Measurements from ENCODE around the gene C1D.
"Not testable (repeated sequence)": the region's sequence is repeated elsewhere in the genome, so short reads cannot be mapped to it uniquely, and the experiment has no call there.

C1D gene, protein sequence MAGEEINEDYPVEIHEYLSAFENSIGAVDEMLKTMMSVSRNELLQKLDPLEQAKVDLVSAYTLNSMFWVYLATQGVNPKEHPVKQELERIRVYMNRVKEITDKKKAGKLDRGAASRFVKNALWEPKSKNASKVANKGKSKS

DNA sequence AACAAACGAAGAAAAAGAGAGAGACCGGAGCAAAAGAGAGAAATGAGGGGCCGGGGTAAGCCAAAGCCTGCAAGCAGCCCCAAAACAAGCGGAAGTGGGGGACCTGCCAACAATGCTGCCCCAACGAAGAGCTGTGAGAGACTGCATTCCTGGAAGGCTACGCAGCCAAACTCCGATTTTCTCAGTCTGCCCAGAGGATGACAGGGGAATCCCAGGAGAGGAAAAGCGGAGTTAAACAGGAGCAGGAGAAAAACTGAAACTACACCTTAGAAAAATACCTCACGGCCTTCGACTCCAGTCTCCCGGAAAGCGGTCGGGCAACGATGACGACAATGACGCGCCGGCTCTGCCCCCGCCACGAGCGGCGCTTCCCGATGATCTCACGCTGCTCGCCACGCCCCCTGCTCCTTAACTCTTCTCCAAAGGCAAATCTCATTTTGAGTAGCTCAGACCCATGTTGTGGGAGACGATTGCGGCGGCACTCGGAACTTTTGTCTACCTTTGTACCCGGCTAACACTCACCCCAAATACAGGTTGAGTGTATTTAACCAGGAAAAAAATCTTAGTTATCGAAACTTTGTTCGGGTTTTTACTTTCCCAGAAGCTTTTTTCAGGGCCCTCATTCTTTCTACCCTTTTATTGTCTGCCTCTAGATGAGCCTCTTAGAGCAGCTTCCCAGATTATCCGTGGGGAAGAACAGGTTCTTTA, at the start of gene C1D:
Gene C1D (minus strand): TSS at position 325 of the 708 bp plus-strand sequence. CDS start 15,694 bp downstream, outside the sequence.
- peak; percentile 92 for DNase-seq

DNA sequence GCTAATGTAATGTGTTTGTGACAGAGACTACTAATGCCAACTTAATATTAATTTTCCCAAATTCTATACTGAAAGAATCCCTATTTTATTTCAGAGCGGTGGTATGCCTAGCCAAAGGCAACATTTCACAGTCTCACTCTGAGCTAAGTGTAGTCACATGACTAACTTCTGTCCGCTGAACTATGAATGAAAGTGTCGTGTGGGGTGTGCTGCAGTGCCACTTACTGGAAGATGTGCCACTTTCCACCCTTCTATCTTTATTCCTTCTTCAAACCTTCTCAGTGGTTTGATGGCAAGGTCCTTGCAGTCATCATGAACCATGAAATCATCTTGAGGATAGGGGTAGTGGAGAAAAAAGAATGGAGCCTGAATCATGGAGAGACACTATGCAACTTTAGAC, 47.3 kb upstream of the C1D start:
- no peak for DNase-seq

DNA sequence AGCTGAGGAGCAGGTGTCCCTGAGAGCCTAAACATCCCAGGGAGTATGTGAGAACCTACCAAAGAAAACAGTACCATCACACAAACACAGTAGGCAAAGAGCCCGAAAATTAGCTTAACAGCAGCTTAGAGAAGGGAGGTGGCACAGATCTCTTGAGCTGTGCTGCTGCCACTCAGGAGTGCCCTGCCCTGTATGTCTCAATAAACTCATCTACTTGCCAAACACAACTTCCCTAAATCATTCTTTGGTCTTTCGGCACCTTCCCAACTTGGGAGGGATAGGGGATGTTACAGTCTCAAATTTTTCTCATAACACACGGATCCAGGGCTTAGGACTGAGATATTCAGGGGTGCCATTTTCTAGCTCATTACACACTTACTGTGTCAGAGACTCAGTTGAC, 45.3 kb upstream of the C1D start:
- DNase-seq: no peak

DNA sequence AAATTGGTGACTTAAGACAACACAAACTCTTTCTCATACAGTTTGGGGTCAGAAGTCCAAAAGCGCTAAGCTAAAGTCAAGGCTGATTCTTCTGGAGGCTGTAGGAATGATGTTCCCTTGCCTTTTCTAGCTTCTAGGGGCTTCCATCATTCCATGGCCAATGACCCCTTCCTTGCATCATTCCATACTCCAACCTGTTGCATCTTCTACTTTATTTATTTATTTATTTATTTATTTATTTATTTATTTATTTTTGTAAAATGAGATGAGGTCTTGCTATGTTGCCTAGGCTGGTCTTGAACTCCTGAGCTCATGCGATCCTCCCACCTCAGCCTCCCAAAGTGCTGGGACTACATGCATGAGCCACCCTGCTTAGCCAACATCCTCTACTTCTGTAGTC, 44.7 kb upstream of the C1D start:
- DNase-seq: no peak

DNA sequence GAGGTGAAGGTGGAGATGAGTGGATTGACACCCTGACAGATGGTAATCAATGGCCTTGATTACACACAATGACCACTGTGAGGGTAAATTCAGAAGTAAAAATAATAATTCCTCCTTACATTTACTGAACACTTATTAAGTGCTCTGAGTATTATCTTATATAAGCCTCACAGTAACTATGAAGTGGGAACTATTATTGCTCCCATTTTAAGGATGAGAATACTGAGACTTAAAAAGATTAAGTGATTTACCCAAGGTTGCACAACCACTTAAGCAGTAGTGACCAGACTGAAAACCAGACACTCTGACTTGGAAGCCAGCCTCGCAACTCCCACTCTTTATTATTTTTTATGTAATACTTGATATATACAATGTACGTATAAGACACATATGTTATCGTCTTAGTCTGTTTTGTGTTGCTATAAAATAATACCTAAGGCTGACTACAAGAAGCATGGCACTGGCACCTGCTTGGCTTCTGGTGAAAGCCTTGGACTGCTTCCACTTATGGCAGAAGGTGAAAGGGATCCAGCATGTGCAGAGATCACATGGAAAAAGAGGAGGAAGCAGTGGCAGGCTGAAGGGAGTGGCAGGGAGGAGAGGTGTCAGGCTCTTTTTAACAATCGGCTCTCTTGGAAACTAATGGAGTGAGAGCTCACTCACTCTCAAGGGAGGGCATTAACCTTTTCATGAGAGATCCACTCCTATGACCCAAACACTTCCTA, 41.5 kb upstream of the C1D start:
- DNase-seq: no peak

DNA sequence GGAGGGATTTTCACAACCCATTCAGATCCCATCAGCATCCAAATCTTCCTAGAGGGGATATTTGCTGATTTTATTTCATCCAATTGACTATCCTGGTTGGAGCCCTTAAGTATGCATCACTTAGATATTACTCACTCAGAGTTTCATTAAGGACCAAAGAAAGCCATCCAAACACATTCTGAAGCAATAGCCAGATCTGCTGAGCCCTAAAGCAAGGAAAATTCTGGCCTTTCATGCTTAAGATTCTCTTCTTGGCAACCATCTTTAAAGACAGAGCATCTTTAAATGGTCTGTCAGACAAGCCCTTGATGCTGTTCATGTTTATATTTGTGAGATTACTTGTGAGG, 40.9 kb upstream of the C1D start:
- DNase-seq: no peak

DNA sequence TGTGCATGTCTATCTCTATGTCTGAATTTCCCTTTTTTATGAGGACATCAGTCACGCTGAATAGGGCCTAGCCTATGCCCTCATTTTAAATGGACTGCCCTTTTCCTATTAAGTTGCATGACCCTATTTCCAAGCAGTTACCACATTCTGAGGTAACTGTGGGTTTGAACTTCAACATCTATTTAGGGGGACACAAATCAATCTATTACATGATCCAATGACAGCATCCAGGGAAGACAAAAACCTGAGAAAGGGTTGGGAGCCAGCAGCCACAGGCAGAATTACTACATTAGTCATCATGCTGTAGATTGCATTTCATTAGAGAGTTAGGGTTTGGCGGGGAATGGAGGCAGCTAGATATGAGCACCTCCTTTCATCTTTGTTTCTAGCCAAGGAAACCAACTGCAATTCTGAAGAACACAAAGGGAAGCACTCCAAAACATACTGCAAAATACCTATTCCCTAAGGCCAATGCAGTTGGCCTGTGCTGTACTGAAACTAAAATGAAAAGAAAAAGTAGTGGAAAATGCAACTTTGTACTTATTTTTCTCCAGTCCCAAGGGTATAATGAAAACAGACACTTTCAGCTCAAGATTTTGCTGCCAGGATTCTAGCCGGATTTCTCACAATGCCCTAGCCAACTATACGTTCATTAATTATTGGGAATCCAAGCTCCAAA, 40.4 kb upstream of the C1D start:
- DNase-seq: no peak

DNA sequence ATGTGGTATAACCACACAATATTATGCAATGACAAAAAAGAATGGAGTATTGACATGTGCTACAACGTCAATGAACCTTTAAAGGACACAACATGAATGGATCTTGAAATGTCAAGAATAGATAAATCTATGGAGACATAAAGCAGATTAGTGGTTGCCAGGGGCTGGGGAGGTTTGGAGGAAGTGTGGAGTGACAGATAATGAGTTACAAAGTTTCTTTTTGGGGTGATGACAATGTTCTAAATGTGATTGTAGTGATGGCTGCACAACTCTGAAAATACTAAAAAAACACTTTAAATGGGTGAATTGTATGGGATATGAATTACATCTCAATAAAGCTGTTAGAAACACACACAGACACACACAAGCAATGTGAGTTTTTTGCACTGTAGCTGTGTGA, 37.4 kb upstream of the C1D start:
- DNase-seq: no peak

DNA sequence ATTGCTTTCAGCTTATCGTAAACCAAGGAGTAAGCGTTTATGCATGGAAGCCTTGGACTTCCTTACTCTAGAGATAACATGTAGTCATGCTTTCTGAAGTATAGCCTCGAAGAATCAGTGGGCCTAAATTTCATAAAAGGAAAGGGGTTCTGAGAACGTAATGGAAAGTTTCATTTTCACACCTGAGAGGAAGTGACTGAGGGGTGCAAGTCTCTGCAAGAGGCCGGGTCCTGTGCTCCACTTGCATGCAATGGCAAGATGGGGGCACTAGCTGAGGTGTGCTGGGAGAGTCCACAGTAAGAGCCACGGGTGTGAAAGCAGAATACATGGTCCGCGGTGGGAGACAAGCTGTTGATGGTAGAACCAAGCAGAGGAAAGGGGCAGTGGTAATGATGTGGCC, 36.5 kb upstream of the C1D start:
- DNase-seq: no peak

DNA sequence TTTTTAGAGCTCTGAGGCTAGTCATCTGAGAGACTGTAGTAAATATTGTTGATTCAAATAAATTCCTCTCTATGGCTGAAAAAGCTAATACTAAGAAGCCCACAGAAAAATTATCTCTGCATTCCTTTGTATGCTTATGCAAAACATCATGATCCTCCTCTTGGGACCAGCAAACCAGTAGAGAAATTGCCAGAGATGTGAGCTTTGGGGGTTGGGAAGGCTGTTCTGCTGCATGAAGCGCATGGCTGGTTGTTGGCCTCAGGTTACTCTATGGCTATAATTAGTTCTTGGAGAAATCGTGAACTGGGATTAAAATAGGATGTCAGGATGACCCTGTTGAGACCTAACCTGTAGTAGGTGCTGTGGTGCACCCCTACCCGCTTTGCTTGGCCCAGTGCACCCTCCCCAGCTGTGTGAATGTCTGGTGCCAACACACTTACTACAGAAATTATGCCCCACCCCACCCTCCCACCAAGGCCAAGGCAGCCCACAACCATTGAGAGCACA, 35.5 kb upstream of the C1D start:
- no peak for DNase-seq

DNA sequence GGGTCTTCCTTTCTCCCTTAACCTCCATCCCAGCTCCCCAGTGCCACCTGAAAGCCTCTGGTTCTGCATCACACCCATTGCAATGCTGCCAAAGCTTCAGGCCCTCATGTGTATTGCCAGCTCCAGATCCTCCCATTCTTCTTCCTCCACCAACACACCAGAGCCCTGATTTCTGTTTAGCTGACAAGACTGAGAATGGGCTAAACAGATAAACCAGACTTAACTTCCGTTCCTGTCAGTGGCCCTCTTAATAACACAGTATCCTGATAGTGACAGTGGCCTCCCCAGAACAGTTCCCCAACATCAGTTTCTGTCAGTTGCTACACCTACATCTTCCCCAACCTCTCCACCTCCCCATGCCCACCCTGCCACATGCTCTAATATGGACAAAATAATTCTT, 31.3 kb upstream of the C1D start:
- DNase-seq: no peak

DNA sequence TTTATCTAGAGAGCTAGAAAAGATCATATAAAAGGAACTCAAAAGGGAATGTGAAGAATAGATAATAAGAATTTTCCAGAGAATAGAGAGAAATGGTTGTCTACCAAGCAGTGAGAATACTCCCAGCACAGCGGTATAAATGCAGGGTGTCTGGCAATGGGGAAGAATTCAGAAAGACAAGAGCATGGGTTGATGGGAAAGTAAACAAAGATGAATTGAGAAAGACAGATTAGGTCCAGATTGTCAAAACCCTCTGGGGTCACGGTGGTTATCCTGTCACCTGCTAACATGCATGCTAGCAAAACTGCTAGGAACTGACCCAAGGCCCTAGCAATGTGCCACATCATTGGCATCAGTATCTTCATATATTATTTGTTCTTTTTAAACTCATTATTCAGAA, 30.8 kb upstream of the C1D start:
- no peak for DNase-seq

DNA sequence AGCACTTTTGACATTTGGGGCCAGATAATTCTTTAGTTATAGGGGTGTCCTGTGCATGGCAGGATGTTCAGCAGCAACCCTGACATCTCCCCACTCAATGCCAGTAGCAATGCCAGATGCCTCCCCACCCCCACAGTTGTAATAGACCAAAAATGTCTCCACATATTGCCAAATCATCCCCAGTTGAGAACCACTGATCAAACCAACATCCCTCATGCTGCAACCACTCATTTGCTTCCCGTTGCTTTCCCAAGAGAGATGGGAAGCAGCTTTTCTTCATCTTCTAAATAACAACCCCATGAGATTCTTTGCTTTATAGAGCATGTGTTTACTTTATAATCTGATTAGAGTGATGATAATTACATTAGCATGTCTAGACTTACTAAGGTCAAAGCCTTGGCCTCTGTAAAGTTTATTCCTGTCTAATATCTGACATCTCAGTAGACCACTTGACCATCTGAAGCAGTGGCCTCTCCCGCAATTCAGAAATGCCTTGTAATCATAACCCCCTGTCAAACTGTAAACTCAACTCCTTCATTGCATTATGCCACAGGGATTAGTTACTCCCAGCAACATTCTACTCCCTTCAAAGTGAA, 28.7 kb upstream of the C1D start:
- DNase-seq: no peak

DNA sequence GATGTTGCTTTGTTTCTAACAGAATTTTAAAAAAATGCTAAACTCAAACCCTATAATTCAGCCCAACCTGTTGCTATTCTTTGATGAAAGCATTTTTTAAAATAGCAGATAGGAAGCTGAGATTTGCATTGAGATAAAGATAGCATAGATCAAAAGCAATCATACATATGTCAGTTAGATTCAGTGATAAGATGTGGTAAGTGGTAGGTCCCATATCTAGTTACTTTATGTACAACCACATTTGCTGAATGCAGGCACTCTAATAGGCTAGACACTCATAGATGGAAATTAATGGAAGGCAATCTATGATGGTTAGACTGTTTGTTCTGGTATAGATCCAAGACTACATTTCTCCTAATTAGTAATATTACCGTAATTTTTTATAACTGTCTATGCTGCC, 27.2 kb upstream of the C1D start:
- DNase-seq: peak; percentile 37

DNA sequence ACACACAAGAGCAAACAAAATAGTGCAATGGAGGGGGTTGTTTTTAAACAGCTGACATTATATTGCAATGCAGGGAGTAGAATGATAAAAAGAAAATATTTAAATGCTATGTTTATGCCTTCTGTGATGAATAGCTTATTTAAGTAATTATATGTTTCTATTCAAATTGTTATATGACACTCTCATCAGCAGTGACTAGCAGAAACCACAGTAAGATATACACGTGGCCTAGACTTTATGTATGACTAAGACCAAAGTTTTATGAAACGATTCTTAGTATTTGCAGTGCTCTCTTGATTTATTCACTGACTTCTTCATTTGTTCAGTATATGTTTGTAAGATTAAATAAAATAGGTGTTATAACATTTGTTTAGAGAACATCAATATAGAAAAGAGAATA, 26.1 kb upstream of the C1D start:
- no peak for DNase-seq

DNA sequence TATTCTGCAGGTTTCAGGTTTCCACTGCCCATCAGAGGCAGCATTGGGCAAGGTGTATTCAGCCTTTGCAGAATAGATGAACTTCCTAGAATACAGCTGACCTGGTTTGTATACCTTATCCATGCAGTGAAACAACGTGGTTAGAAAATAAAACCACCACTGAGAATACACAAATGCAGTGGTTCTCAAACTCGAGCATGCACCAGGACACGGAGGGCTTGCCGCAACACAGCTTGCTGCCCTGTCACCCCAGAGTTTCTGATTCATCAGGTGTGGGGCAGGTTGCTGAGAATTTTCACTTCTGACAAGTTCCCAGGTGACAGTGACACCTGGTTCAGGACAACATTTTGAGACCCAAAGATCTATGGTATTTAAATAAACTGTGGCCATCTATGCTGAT, 23.4 kb upstream of the C1D start:
- no peak for DNase-seq

DNA sequence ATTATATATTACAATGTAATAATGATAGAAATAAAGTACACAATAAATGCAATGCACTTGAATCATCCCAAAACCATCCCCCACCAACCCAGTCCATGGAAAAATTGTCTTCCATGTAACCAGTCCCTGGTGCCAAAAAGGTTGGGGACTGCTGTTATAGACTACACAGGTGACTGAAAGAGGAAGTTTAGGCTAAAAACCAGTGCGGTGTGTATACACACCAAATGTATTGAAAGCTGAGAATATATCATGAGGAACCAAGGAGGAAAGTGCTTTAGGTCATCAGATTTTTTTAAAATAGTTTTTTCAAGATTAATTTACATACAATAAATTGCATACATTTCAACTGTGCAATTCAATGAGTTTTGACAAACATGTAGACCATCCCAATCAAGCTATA, 20.5 kb upstream of the C1D start:
- DNase-seq: no peak

DNA sequence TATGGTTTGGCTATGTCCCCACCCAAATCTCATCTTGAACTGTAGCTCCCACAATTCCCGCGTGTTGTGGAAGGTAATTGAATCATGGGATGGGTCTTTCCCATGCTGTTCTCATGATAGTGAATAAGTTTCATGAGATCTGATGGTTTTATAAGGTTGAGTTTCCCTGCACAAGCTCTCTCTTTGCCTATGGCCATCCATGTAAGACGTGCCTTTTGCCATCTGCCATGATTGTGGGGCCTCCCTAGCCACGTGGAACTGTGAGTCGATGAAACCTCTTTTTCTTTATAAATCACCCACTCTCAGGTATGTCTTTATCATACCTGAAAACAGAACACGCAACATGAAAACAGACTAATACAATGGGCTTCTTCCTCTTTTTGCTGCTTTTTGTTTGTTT, 11.2 kb upstream of the C1D start:
- no peak for DNase-seq

DNA sequence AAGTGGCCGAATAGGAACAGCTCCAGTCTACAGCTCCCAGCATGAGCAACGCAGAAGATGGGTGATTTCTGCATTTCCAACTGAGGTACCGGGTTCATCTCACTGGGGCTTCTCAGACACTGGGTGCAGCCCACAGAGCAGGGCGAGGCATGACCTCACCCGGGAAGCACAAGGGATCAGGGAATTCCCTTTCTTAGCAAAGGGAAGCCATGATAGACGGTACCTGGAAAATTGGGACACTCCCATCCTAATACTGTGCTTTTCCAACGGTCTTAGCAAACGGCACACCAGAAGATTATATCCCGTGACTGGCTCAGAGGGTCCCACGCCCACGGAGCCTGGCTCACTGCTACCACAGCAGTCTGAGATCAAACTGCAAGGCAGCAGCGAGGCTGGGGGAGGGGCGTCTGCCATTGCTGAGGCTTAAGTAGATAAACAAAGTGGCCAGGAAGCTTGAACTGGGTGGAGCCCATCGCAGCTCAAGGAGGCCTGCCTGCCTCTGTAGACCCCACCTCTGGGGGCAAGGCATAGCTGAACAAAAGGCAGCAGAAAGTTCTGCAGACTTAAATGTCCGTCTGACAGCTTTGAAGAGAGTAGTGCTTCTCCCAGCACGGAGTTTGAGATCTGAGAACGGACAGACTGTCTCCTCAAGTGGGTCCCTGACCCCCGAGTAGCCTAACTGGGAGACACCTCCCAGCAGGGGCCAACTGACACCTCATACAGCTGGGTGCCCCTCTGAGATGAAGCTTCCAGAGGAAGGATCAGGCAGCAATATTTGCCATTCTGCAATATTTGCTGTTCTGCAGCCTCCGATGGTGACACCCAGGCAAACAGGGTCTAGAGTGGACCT, 1.2 kb upstream of the C1D start:
- not testable (repeated sequence) for DNase-seq

DNA sequence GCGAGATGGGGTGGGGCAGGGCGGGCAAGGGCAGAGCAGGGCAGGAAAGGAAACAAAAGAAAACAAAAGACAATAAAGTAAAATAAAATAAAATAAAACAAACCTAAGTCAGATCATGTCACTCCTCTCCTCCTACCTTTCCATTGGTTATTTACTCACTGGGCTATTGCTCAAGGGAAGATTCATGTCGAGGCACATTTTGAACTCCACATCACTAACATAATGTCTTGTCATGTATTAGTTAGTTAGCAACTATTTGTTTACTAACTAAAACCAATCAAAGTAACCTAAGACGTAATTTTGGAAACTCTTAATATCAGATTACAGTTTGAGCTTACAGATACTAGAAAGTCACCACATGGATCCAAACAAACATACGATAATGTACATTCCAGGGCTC, 2.2 kb downstream of the C1D start:
- DNase-seq: no peak

DNA sequence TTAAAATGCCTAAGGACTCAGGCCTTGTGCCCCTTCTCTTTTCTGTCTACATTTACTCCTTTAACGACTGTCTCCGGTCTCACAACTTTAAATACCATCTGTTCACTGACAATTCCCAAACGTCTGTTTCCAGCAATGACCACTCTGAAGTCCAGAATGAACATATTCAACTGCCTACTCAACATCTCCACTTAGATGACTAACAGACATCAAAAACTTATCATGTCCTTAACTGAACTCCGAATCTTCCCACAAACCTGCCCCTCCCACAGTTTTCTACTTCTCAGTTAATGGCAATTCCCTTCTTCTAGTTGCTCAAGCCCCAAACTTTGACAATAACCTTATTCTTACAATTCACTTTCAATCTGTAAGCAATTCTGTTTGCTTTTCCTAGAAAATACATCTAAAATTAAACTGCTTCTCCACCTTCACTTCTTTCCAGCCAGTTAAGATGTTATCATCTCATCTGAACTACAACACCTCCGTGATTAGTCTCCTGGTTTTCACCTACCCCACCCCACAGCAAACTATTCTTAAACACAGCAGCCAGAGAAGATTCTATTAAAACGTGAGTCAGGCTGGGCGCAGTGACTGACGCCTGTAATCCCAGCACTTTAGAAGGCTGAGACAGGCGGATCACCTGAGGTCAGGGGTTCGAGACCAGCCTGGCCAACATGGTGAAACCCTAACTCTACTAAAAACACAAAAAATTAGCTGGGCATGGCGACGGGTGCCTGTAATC, 2.8 kb downstream of the C1D start:
- no peak for DNase-seq

Measured in CD4-positive, alpha-beta T cell treated with Interleukin-17A for 1 hour (primary cell).